IMR-90 (cell line): ENCODE measurements around the gene PEX26. TPM values are rescaled to one million over a fixed set of nuclear protein-coding genes. Genes with fewer than 3 reads are reported as not detected.
A peak's percentile ranks its signal among the peaks of the same experiment; 100 is the strongest.

Experiments
- ATAC-seq: fragments of 200-7000 bp; cut with Tn5 transposase; 2 replicates; pipeline ENCODE4 v1.9.1; 2020; ENCODE audit warnings: low read depth, mild to moderate bottlenecking, moderate library complexity
- BruUV-seq: library from RNA; stranded (reverse); fragments of 400-500 nt; replicated peaks from 2 replicates; lab custom pipeline; 2021; lab: Mats Ljungman, UMichigan
- CTCF ChIA-PET: fragments of 300-600 bp; formaldehyde crosslinking; extraction: SDS; loops from one replicate; lab custom pipeline; 2021; ENCODE audit warnings: antibody characterized with exemption; lab: Yijun Ruan, JAX
- POLR2A ChIA-PET: fragments of 300-600 bp; sonication (Branson Sonifier 250); formaldehyde crosslinking; loops from one replicate; lab custom pipeline; 2022; ENCODE audit warnings: antibody characterized with exemption; ENCODE audit not compliant: unreplicated experiment; lab: Charles Lee
- DNase-seq: peaks from one replicate; pipeline ENCODE4 v3.0.0; 2013
- H2AFZ ChIP-seq: replicated peaks from 2 replicates; pipeline ENCODE3; 2013; ENCODE audit warnings: low read length, mild to moderate bottlenecking; ENCODE audit not compliant: poor library complexity
- H2AK5ac ChIP-seq: 2 replicates; pipeline ENCODE4 v1.6.1; 2013; ENCODE audit warnings: low read depth, low read length, inconsistent platforms
- H2AK9ac ChIP-seq: replicated peaks from 2 replicates; pipeline ENCODE3; 2013; ENCODE audit warnings: mild to moderate bottlenecking, low read depth, low read length, moderate library complexity; ENCODE audit not compliant: poor library complexity
- H2BK120ac ChIP-seq: 2 replicates; pipeline ENCODE4 v1.6.1; 2013; ENCODE audit warnings: low read depth, low read length, inconsistent platforms
- H2BK15ac ChIP-seq: 3 replicates; pipeline ENCODE4 v1.6.1; 2013; ENCODE audit warnings: low read depth, low read length, inconsistent platforms
- H2BK20ac ChIP-seq: 2 replicates; pipeline ENCODE4 v1.6.1; 2013; ENCODE audit warnings: low read depth, mild to moderate bottlenecking, inconsistent platforms, low read length, moderate library complexity
- H2BK5ac ChIP-seq: 2 replicates; pipeline ENCODE4 v1.6.1; 2013; ENCODE audit warnings: mild to moderate bottlenecking, low read depth, low read length, inconsistent platforms; ENCODE audit not compliant: poor library complexity, severe bottlenecking
- H3K14ac ChIP-seq: replicated peaks from 2 replicates; pipeline ENCODE4 v1.6.1; 2013; ENCODE audit warnings: low read depth, low read length, inconsistent platforms
- H3K18ac ChIP-seq: 2 replicates; pipeline ENCODE4 v1.6.1; 2013; ENCODE audit warnings: low read depth, low read length, control low read depth
- H3K23ac ChIP-seq: 2 replicates; pipeline ENCODE4 v1.6.1; 2013; ENCODE audit warnings: low read depth, low read length, inconsistent platforms
- H3K27ac ChIP-seq: 2 replicates; pipeline ENCODE4 v1.5.1; 2013; ENCODE audit warnings: mild to moderate bottlenecking, control low read depth, low read length; ENCODE audit not compliant: insufficient read depth
- H3K27me3 ChIP-seq: 2 replicates; pipeline ENCODE4 v1.6.1; 2013; ENCODE audit warnings: low read length; ENCODE audit not compliant: control insufficient read depth, insufficient read depth
- H3K36me3 ChIP-seq: 2 replicates; pipeline ENCODE4 v1.6.1; 2013; ENCODE audit warnings: low read length, mixed read lengths; ENCODE audit not compliant: control insufficient read depth, insufficient read depth
- H3K4ac ChIP-seq: 2 replicates; pipeline ENCODE4 v1.6.1; 2013; ENCODE audit warnings: low read depth, low read length, inconsistent platforms
- H3K4me1 ChIP-seq: 2 replicates; pipeline ENCODE4 v1.6.1; 2013; ENCODE audit warnings: low read length, mixed read lengths; ENCODE audit not compliant: control insufficient read depth, insufficient read depth
- H3K4me2 ChIP-seq: 2 replicates; pipeline ENCODE4 v1.6.1; 2013; ENCODE audit warnings: low read depth, mild to moderate bottlenecking, control low read depth, low read length, moderate library complexity
- H3K4me3 ChIP-seq: 2 replicates; pipeline ENCODE4 v1.5.1; 2013; ENCODE audit warnings: low read depth, mild to moderate bottlenecking, control low read depth, low read length, moderate library complexity; ENCODE audit not compliant: insufficient read depth
- H3K56ac ChIP-seq: 2 replicates; pipeline ENCODE4 v1.6.1; 2013; ENCODE audit warnings: low read length, inconsistent platforms; ENCODE audit not compliant: insufficient read depth; ENCODE audit errors: extremely low read depth
- H3K79me1 ChIP-seq, 2 experiments: 2 replicates each; pipeline ENCODE4 v1.6.1; 2013; ENCODE audit warnings: low read length in 2 of 2, inconsistent platforms in 1 of 2, low read depth in 1 of 2
- H3K9ac ChIP-seq: 2 replicates; pipeline ENCODE4 v1.6.1; 2013; ENCODE audit warnings: low read depth, low read length, control low read depth
- H3K9me1 ChIP-seq: 2 replicates; pipeline ENCODE4 v1.6.1; 2013; ENCODE audit warnings: low read length, inconsistent platforms; ENCODE audit not compliant: insufficient read depth
- H3K9me3 ChIP-seq: 2 replicates; pipeline ENCODE4 v1.6.1; 2013; ENCODE audit warnings: low read length; ENCODE audit not compliant: control insufficient read depth, insufficient read depth
- H4K20me1 ChIP-seq: 2 replicates; pipeline ENCODE4 v1.6.1; 2013; ENCODE audit warnings: low read length, inconsistent platforms; ENCODE audit not compliant: insufficient read depth
- H4K5ac ChIP-seq: 2 replicates; pipeline ENCODE4 v1.6.1; 2013; ENCODE audit warnings: mild to moderate bottlenecking, low read depth, low read length, control low read depth
- H4K8ac ChIP-seq, 2 experiments: 2 replicates each; pipeline ENCODE4 v1.6.1; 2013; ENCODE audit warnings: low read depth in 2 of 2, low read length in 2 of 2, control low read depth in 1 of 2, inconsistent platforms in 1 of 2
- H4K91ac ChIP-seq: 2 replicates; pipeline ENCODE4 v1.6.1; 2013; ENCODE audit warnings: low read depth, low read length, inconsistent platforms; ENCODE audit not compliant: insufficient read depth
- BHLHE40 ChIP-seq: fragments of 150-350 bp; IDR thresholded peaks from 2 replicates; pipeline ENCODE4 v1.6.1; 2016; ENCODE audit warnings: mild to moderate bottlenecking, low read depth, low read length
- CEBPB ChIP-seq: IDR thresholded peaks from 2 replicates; pipeline ENCODE4 v1.6.1; 2012; ENCODE audit warnings: low read depth, low read length, improper control_type of control experiment
- CHD1 ChIP-seq: IDR thresholded peaks from 2 replicates; pipeline ENCODE4 v1.6.1; 2012; ENCODE audit warnings: low read depth, low read length, improper control_type of control experiment
- CTCF ChIP-seq: conservative IDR thresholded peaks from 2 replicates; pipeline ENCODE4 v1.5.1; 2012; ENCODE audit warnings: mild to moderate bottlenecking, low read depth, low read length, improper control_type of control experiment
- ELK1 ChIP-seq: fragments of 150-350 bp; IDR thresholded peaks from 2 replicates; pipeline ENCODE4 v1.6.1; 2016; ENCODE audit warnings: low read depth, mild to moderate bottlenecking, low read length, moderate library complexity, borderline replicate concordance
- MAFK ChIP-seq: IDR thresholded peaks from 2 replicates; pipeline ENCODE4 v1.6.1; 2012; ENCODE audit warnings: low read depth, low read length, improper control_type of control experiment
- MAZ ChIP-seq: IDR thresholded peaks from 2 replicates; pipeline ENCODE4 v1.6.1; 2012; ENCODE audit warnings: low read depth, mild to moderate bottlenecking, low read length, improper control_type of control experiment, moderate library complexity, borderline replicate concordance
- MXI1 ChIP-seq: IDR thresholded peaks from 2 replicates; pipeline ENCODE4 v1.6.1; 2012; ENCODE audit warnings: low read depth, mild to moderate bottlenecking, low read length, moderate library complexity, borderline replicate concordance
- NFE2L2 ChIP-seq: fragments of 150-350 bp; IDR thresholded peaks from 2 replicates; pipeline ENCODE4 v1.6.1; 2016; ENCODE audit warnings: low read depth, mild to moderate bottlenecking, low read length
- POLR2A ChIP-seq: IDR thresholded peaks from 2 replicates; pipeline ENCODE4 v1.6.1; 2012; ENCODE audit warnings: mild to moderate bottlenecking, low read depth, low read length
- RAD21 ChIP-seq: IDR thresholded peaks from 2 replicates; pipeline ENCODE4 v1.6.1; 2012; ENCODE audit warnings: low read length, improper control_type of control experiment
- RCOR1 ChIP-seq: IDR thresholded peaks from 2 replicates; pipeline ENCODE4 v1.6.1; 2012; ENCODE audit warnings: mild to moderate bottlenecking, low read length, improper control_type of control experiment; ENCODE audit not compliant: insufficient replicate concordance
- RFX5 ChIP-seq: IDR thresholded peaks from 2 replicates; pipeline ENCODE4 v1.8.0; 2012; ENCODE audit warnings: low read depth, mild to moderate bottlenecking, low read length, moderate library complexity
- SMC3 ChIP-seq: fragments of 150-350 bp; IDR thresholded peaks from 2 replicates; pipeline ENCODE4 v1.6.1; 2016; ENCODE audit warnings: low read depth, mild to moderate bottlenecking, antibody characterized with exemption, low read length, moderate library complexity
- USF2 ChIP-seq: fragments of 150-350 bp; IDR thresholded peaks from 2 replicates; pipeline ENCODE4 v1.6.1; 2017; ENCODE audit warnings: mild to moderate bottlenecking, antibody characterized with exemption, low read length, low read depth
- WGBS, 2 experiments: methylation state at CpG; one replicate each; pipeline versions ENCODE4 v1.1.5 to v1.1.7; 2013; ENCODE audit warnings: missing lambda C conversion rate in 2 of 2; ENCODE audit not compliant: insufficient read length in 1 of 2; ENCODE audit errors: extremely low coverage in 2 of 2; 5-methylcytosine and 5-hydroxymethylcytosine counted together
- dilution Hi-C: fragments of 300-500 bp; cut with HindIII; formaldehyde crosslinking; loops from one replicate; pipeline ENCODE4 v1.14.3; 2018; ENCODE audit warnings: low sequenced_read_pairs; ENCODE audit not compliant: unreplicated experiment
- in situ Hi-C: fragments of 300-500 bp; cut with MboI; formaldehyde crosslinking; loops from 3 replicates; pipeline ENCODE4 v1.14.3; 2019; ENCODE audit warnings: low sequenced_read_pairs, inconsistent platforms, mixed read lengths
- intact Hi-C: fragments of 100-400 bp; cut with micrococcal nuclease; formaldehyde crosslinking; loops from 2 replicates; pipeline ENCODE4 v1.10.0; 2022
- polyA plus RNA-seq, 3 experiments: library from polyadenylated mRNA; depleted of rRNA; stranded (reverse); fragments of >200 nt; gene quantifications; 2 replicates each; pipeline ENCODE4 v1.2.3, GENCODE V29; 2012; ENCODE audit warnings: low replicate concordance in 1 of 3
- total RNA-seq: library from RNA; depleted of rRNA; stranded (reverse); fragments of >200 nt; gene quantifications from 2 replicates; pipeline ENCODE4 v1.2.3, GENCODE V29; 2012

Gene PEX26
- total and polyA plus RNA-seq, 2 of the 4 experiments (the other 2 are of a cell fraction), result 12.2 to 18.5 TPM

- 0 out of 2 replicates have a peak, but pooled peaks cover 2% of the 10 kb centered on the region for H3K9me3 ChIP-seq
- POLR2A ChIA-PET, result no interaction called here
- H2BK5ac ChIP-seq, result no peak overlapping the region
- CTCF ChIA-PET, result no interaction called here
- H3K18ac ChIP-seq, result no peak overlapping the region
- no CpG with 5 or more reads among the region's 4 CpGs for WGBS, 2 experiments
- no peak overlapping the region for H3K14ac ChIP-seq
- no peaks in the 10 kb centered on the region for H3K36me3 ChIP-seq
- intact Hi-C loops (no loop called here), in situ Hi-C loops (no loop called here), dilution Hi-C loops (no loop called here)
- H3K23ac ChIP-seq, result no peak overlapping the region
- no peak overlapping the region for H3K56ac ChIP-seq
- no peak overlapping the region for H2AFZ ChIP-seq
- ATAC-seq (no peak), DNase-seq (no peak)
- no peak overlapping the region for H2BK20ac ChIP-seq
- H3K4me3 ChIP-seq, result no peak overlapping the region
- TF ChIP-seq RAD21 (no peak), CHD1 (no peak), POLR2A (no peak), CEBPB (no peak), BHLHE40 (no peak), RCOR1 (no peak), SMC3 (no peak), MAZ (no peak), RFX5 (no peak), NFE2L2 (no peak), MAFK (no peak), ELK1 (no peak), USF2 (no peak), MXI1 (no peak), CTCF (no peak)
- H3K9ac ChIP-seq, result no peak overlapping the region
- peak overlapping the region; percentile 56; the same call in 2 of the 3 replicates for H2BK15ac ChIP-seq
- peaks cover 12% of the 10 kb centered on the region for H3K9me1 ChIP-seq
- H3K27ac ChIP-seq, result no peak overlapping the region
- H4K8ac ChIP-seq, result no peak overlapping the region
- H4K5ac ChIP-seq, result no peak overlapping the region
- peaks cover 12% of the 10 kb centered on the region for H3K4me1 ChIP-seq
- H3K27me3 ChIP-seq, result no peaks in the 10 kb centered on the region
- no TSS peak for BruUV-seq
- H2AK9ac ChIP-seq, result no peak overlapping the region
- no peaks in the 10 kb centered on the region for H3K79me1 ChIP-seq
- H4K20me1 ChIP-seq, result no peaks in the 10 kb centered on the region
- H3K4me2 ChIP-seq, result no peak overlapping the region
- H2AK5ac ChIP-seq, result 0 out of 2 replicates have a peak overlapping the region, but pooled peaks have one; percentile 51
- H4K91ac ChIP-seq, result no peak overlapping the region
- no peak overlapping the region for H2BK120ac ChIP-seq
- no peak overlapping the region for H3K4ac ChIP-seq
Observed at GRCh38 chr22:18045794-18046193, 32.0 kb upstream of the PEX26 start.
